ENCODE data around the gene GRID2IP. TPM values are rescaled to one million over a fixed set of nuclear protein-coding genes. Genes with fewer than 3 reads are reported as not detected.
A peak's percentile ranks its signal among the peaks of the same experiment; 100 is the strongest.

Gene GRID2IP
- total and polyA plus RNA-seq, 4 donors: 0.16 to 0.80 (median 0.50) TPM

- WGBS, 2 donors: 95 to 97% methylated on average over 1 of the region's 1 CpG
- Histone ChIP-seq H3K9me3 (ENCODE audit: control insufficient read depth in 4 of 4, insufficient read depth in 3 of 4, low read length in 3 of 4) (no peaks in the 10 kb centered on the region), H3K4me3 (no peak overlapping the region), H3K9ac (ENCODE audit: insufficient read depth in 1 of 2, low read length in 2 of 2) (no peak overlapping the region), H3K27ac (ENCODE audit: low read depth in 1 of 2, low read length in 1 of 2) (no peak overlapping the region), H3K4me1 (ENCODE audit: control insufficient read depth in 5 of 5, insufficient read depth in 5 of 5, low read length in 5 of 5) (no peaks in the 10 kb centered on the region), H3K27me3 (ENCODE audit: control insufficient read depth in 3 of 3, insufficient read depth in 3 of 3, low read length in 2 of 3) (no peaks in the 10 kb centered on the region), H3K36me3 (ENCODE audit: control insufficient read depth in 4 of 4, insufficient read depth in 4 of 4, low read length in 4 of 4) (no peaks in the 10 kb centered on the region)
- DNase-seq (no peak), ATAC-seq (ENCODE audit: insufficient read depth, low FRiP score) (no peak)
- TF ChIP-seq CTCF (IDR thresholded peaks at IDR 0.05; ENCODE audit: control extremely low read depth, extremely low read depth): no peak
Observed at GRCh38 chr7:6562106-6562505, 10.8 kb upstream of the GRID2IP start.

- Histone ChIP-seq H3K9me3 (ENCODE audit: control insufficient read depth in 4 of 4, insufficient read depth in 3 of 4, low read length in 3 of 4) (no peaks in the 10 kb centered on the region), H3K27me3 (ENCODE audit: control insufficient read depth in 3 of 3, insufficient read depth in 3 of 3, low read length in 2 of 3) (no peaks in the 10 kb centered on the region), H3K36me3 (ENCODE audit: control insufficient read depth in 4 of 4, insufficient read depth in 4 of 4, low read length in 4 of 4) (no peaks in the 10 kb centered on the region), H3K4me1 (ENCODE audit: control insufficient read depth in 5 of 5, insufficient read depth in 5 of 5, low read length in 5 of 5) (no peaks in the 10 kb centered on the region), H3K27ac (ENCODE audit: low read depth in 1 of 2, low read length in 1 of 2) (no peak overlapping the region), H3K9ac (ENCODE audit: insufficient read depth in 1 of 2, low read length in 2 of 2) (no peak overlapping the region), H3K4me3 (no peak overlapping the region)
- TF ChIP-seq CTCF (IDR thresholded peaks at IDR 0.05; ENCODE audit: control extremely low read depth, extremely low read depth): no peak
- 44 to 52% methylated on average over 3 of the region's 3 CpGs for WGBS, 2 donors
- DNase-seq: no peak
- ATAC-seq (ENCODE audit: insufficient read depth, low FRiP score): no peak
Observed at GRCh38 chr7:6559896-6560295, 8.6 kb upstream of the GRID2IP start.

- no peaks in the 10 kb centered on the region for H3K36me3 ChIP-seq (ENCODE audit: control insufficient read depth in 4 of 4, insufficient read depth in 4 of 4, low read length in 4 of 4)
- no peak overlapping the region for H3K9ac ChIP-seq (ENCODE audit: insufficient read depth in 1 of 2, low read length in 2 of 2)
- peak in 2 of 3 donors; percentile 28 to 46 for DNase-seq
- TF ChIP-seq CTCF (IDR thresholded peaks at IDR 0.05; ENCODE audit: control extremely low read depth, extremely low read depth): no peak
- no peaks in the 10 kb centered on the region for H3K9me3 ChIP-seq (ENCODE audit: control insufficient read depth in 4 of 4, insufficient read depth in 3 of 4, low read length in 3 of 4)
- no peak for ATAC-seq (ENCODE audit: insufficient read depth, low FRiP score)
- H3K27me3 ChIP-seq (ENCODE audit: control insufficient read depth in 3 of 3, insufficient read depth in 3 of 3, low read length in 2 of 3): no peaks in the 10 kb centered on the region
- 55 to 58% methylated on average over 5 to 6 of the region's 6 CpGs for WGBS, 2 donors
- H3K27ac ChIP-seq (ENCODE audit: low read depth in 1 of 2, low read length in 1 of 2): no peak overlapping the region
- no peak overlapping the region for H3K4me3 ChIP-seq
- H3K4me1 ChIP-seq (ENCODE audit: control insufficient read depth in 5 of 5, insufficient read depth in 5 of 5, low read length in 5 of 5): no peaks in the 10 kb centered on the region
Observed at GRCh38 chr7:6558837-6559236, 7.6 kb upstream of the GRID2IP start.

- no peak overlapping the region for H3K4me3 ChIP-seq
- H3K4me1 ChIP-seq (ENCODE audit: control insufficient read depth in 5 of 5, insufficient read depth in 5 of 5, low read length in 5 of 5): no peaks in the 10 kb centered on the region
- ATAC-seq (ENCODE audit: insufficient read depth, low FRiP score) (no peak), DNase-seq (no peak)
- no peaks in the 10 kb centered on the region for H3K9me3 ChIP-seq (ENCODE audit: control insufficient read depth in 4 of 4, insufficient read depth in 3 of 4, low read length in 3 of 4)
- no peak overlapping the region for H3K27ac ChIP-seq (ENCODE audit: low read depth in 1 of 2, low read length in 1 of 2)
- 71 to 73% methylated on average over 6 of the region's 6 CpGs for WGBS, 2 donors
- no peaks in the 10 kb centered on the region for H3K36me3 ChIP-seq (ENCODE audit: control insufficient read depth in 4 of 4, insufficient read depth in 4 of 4, low read length in 4 of 4)
- TF ChIP-seq CTCF (IDR thresholded peaks at IDR 0.05; ENCODE audit: control extremely low read depth, extremely low read depth): no peak
- no peak overlapping the region for H3K9ac ChIP-seq (ENCODE audit: insufficient read depth in 1 of 2, low read length in 2 of 2)
- H3K27me3 ChIP-seq (ENCODE audit: control insufficient read depth in 3 of 3, insufficient read depth in 3 of 3, low read length in 2 of 3): no peaks in the 10 kb centered on the region
Observed at GRCh38 chr7:6556196-6556595, 4.9 kb upstream of the GRID2IP start.
